ENCODE measurements around the gene PPP1R9B. TPM values are rescaled to one million over a fixed set of nuclear protein-coding genes. Genes with fewer than 3 reads are reported as not detected.

Gene PPP1R9B
- total and polyA plus RNA-seq, 4 donors = 0.90 to 26.1 (median 7.1) TPM

GRCh38 chr17:50169881-50170459 is 19.5 kb upstream of the PPP1R9B start:
- Histone ChIP-seq H3K27me3 (ENCODE audit: control insufficient read depth in 4 of 4, insufficient read depth in 4 of 4, low read length in 3 of 4) (no peaks in the 10 kb centered on the region), H3K9me3 (ENCODE audit: control insufficient read depth in 4 of 4, low read length in 3 of 4) (no peaks in the 10 kb centered on the region), H3K27ac (ENCODE audit: low read depth in 1 of 2, low read length in 2 of 2) (no peak overlapping the region), H3K4me1 (ENCODE audit: control insufficient read depth in 4 of 4, insufficient read depth in 4 of 4, low read length in 3 of 4) (no peaks in the 10 kb centered on the region), H3K9ac (ENCODE audit: low read depth in 1 of 2, low read length in 2 of 2) (no peak overlapping the region), H3K36me3 (ENCODE audit: control insufficient read depth in 4 of 4, insufficient read depth in 3 of 4, low read depth in 1 of 4, low read length in 3 of 4) (no peaks in the 10 kb centered on the region), H3K4me3 (ENCODE audit: low read depth in 1 of 3, low read length in 3 of 3) (no peak overlapping the region)
- WGBS = 83% methylated on average over 9 of the region's 9 CpGs
- DNase-seq (ENCODE audit: low spot score) = no peak
- TF ChIP-seq CTCF (IDR thresholded peaks at IDR 0.05; ENCODE audit: low read depth, low read length, missing input control) = no peak
- no peak for TF ChIP-seq ATF3 (IDR thresholded peaks at IDR 0.05)
- no peak for TF ChIP-seq REST (IDR thresholded peaks at IDR 0.05)
- TF ChIP-seq GABPA (IDR thresholded peaks at IDR 0.05 in 1 of 2, conservative IDR thresholded peaks at IDR 0.05 in 1 of 2) = no peak
- TF ChIP-seq FOXA1 (IDR thresholded peaks at IDR 0.05) = no peak
- TF ChIP-seq ZBTB33 (IDR thresholded peaks at IDR 0.05) = no peak
- no peak for TF ChIP-seq NR2F2 (IDR thresholded peaks at IDR 0.05)
- no peak for TF ChIP-seq EGR1 (IDR thresholded peaks at IDR 0.05; ENCODE audit: low read depth in 2 of 2)

- H3K4me3 ChIP-seq (ENCODE audit: low read depth in 1 of 3, low read length in 3 of 3) = no peak overlapping the region
- DNase-seq (ENCODE audit: low spot score) = peak; percentile 67
- no peak overlapping the region for H3K27ac ChIP-seq (ENCODE audit: low read depth in 1 of 2, low read length in 2 of 2)
- H3K9me3 ChIP-seq (ENCODE audit: control insufficient read depth in 4 of 4, low read length in 3 of 4) = no peaks in the 10 kb centered on the region
- no peaks in the 10 kb centered on the region for H3K4me1 ChIP-seq (ENCODE audit: control insufficient read depth in 4 of 4, insufficient read depth in 4 of 4, low read length in 3 of 4)
- H3K27me3 ChIP-seq (ENCODE audit: control insufficient read depth in 4 of 4, insufficient read depth in 4 of 4, low read length in 3 of 4) = no peaks in the 10 kb centered on the region
- H3K36me3 ChIP-seq (ENCODE audit: control insufficient read depth in 4 of 4, insufficient read depth in 3 of 4, low read depth in 1 of 4, low read length in 3 of 4) = no peaks in the 10 kb centered on the region
- 34% methylated on average over 14 of the region's 14 CpGs for WGBS
- H3K9ac ChIP-seq (ENCODE audit: low read depth in 1 of 2, low read length in 2 of 2) = no peak overlapping the region
- TF ChIP-seq YY1 (IDR thresholded peaks at IDR 0.05) = no peak
- TF ChIP-seq JUND (IDR thresholded peaks at IDR 0.05) = no peak
- TF ChIP-seq TAF1 (conservative IDR thresholded peaks at IDR 0.05) = no peak
- TF ChIP-seq, protein P1, sequence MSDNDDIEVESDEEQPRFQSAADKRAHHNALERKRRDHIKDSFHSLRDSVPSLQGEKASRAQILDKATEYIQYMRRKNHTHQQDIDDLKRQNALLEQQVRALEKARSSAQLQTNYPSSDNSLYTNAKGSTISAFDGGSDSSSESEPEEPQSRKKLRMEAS (IDR thresholded peaks at IDR 0.05) = no peak
- peak; percentile 87 for TF ChIP-seq CTCF (IDR thresholded peaks at IDR 0.05; ENCODE audit: low read depth, low read length, missing input control)
- TF ChIP-seq FOXA2 (IDR thresholded peaks at IDR 0.05) = no peak
- peak in 1 of 2 donors; percentile 12 for TF ChIP-seq HNF4A (conservative IDR thresholded peaks at IDR 0.05)
- peak in 1 of 2 donors; percentile 21 for TF ChIP-seq RXRA (IDR thresholded peaks at IDR 0.05)
- TF ChIP-seq ZBTB33 (IDR thresholded peaks at IDR 0.05) = no peak
- no peak for TF ChIP-seq GABPA (IDR thresholded peaks at IDR 0.05 in 1 of 2, conservative IDR thresholded peaks at IDR 0.05 in 1 of 2)
- peak; percentile 83 to 90 for TF ChIP-seq RAD21 (IDR thresholded peaks at IDR 0.05)
- no peak for TF ChIP-seq HNF4G (IDR thresholded peaks at IDR 0.05)
- TF ChIP-seq NR2F2 (IDR thresholded peaks at IDR 0.05) = no peak
- TF ChIP-seq EGR1 (IDR thresholded peaks at IDR 0.05; ENCODE audit: low read depth in 2 of 2) = no peak
- no peak for TF ChIP-seq SP1 (IDR thresholded peaks at IDR 0.05)
- no peak for TF ChIP-seq FOXA1 (IDR thresholded peaks at IDR 0.05)
- TF ChIP-seq ATF3 (IDR thresholded peaks at IDR 0.05) = no peak
These were observed 18.8 kb upstream of the PPP1R9B start for GRCh38 chr17:50169121-50169764.

Data from liver (tissue), 9 donors.